Epithelial cell of esophagus (primary cell): Measurements from ENCODE around the gene PPP1R15B.

ENCODE experiments used
- DNase-seq: peaks from one replicate; pipeline ENCODE4 v3.0.0; 2010; ENCODE audit warnings: low read depth
- H3K4me3 ChIP-seq: 2 replicates; pipeline ENCODE4 v1.5.1; 2011; ENCODE audit warnings: mild to moderate bottlenecking, low read length, control low read depth
- TF ChIP-seq, protein P1 (sequence below): IDR thresholded peaks from 2 replicates; pipeline ENCODE4 v1.5.1; 2011; ENCODE audit warnings: low read depth, mild to moderate bottlenecking, low read length, control low read depth, inconsistent platforms; ENCODE audit not compliant: insufficient read depth; ENCODE audit errors: missing control alignments

PPP1R15B gene

DNA sequence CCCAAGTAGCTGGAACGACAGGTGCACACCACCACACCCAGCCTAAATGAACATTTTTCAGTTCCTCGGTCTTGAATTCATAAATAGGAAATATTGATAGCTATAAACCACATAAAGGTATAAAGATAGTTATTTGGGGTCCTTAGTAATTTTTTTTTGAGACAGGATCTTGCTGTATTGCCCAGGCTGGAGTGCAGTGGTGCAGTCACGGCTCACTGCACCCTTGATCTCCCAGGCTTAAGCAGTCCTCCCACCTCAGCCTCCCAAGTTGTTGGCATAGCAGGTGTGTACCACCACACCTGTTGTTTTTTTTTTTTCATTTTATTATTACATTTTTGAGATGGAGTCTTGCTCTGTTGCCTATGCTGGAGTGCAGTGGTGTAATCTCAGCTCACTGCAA lies 3.7 kb upstream of the PPP1R15B start:
- no peak for DNase-seq
- TF ChIP-seq, protein P1, sequence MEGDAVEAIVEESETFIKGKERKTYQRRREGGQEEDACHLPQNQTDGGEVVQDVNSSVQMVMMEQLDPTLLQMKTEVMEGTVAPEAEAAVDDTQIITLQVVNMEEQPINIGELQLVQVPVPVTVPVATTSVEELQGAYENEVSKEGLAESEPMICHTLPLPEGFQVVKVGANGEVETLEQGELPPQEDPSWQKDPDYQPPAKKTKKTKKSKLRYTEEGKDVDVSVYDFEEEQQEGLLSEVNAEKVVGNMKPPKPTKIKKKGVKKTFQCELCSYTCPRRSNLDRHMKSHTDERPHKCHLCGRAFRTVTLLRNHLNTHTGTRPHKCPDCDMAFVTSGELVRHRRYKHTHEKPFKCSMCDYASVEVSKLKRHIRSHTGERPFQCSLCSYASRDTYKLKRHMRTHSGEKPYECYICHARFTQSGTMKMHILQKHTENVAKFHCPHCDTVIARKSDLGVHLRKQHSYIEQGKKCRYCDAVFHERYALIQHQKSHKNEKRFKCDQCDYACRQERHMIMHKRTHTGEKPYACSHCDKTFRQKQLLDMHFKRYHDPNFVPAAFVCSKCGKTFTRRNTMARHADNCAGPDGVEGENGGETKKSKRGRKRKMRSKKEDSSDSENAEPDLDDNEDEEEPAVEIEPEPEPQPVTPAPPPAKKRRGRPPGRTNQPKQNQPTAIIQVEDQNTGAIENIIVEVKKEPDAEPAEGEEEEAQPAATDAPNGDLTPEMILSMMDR = no peak
- no peak overlapping the region for H3K4me3 ChIP-seq

DNA sequence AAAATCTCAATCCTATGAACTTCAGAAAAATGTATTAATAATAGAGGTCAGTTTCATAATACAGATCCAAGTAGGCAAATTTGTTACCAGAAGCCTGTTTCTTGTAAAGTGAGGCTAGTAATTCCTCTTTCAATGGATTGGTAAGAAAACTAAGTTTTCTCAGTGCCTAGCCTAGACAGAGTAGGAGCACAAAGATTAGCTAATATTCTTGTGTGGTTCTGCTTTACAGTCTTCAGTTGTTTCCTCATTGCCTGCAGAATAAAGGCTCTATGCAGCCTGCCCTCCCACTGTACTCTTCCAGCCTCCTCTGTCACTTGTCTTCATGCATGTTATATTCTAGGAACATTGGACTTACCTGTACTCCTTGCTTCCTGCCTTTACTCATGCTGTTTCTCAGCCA lies 2.4 kb upstream of the PPP1R15B start:
- no peak overlapping the region for H3K4me3 ChIP-seq
- DNase-seq = peak; percentile 40
- TF ChIP-seq, protein P1 = no peak

DNA sequence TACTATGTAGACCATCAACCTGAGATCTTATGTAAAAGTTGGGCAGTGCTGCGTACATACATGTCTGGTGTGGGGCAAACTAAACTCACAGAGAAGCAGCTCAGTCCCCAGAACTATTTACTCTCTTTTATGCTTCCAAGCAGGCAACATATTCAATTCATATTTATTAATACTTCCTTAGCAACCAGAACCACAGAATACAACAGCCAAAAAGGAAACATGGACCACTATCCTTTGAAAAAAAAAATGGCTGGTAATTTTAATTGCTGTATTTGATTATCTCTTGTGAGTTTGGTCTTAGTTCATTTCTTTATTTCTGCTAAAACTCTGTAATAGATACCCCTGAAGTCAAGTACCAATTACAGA lies 1.5 kb upstream of the PPP1R15B start:
- no peak for DNase-seq
- TF ChIP-seq, protein P1 = no peak
- no peak overlapping the region for H3K4me3 ChIP-seq

GRCh38 chr1:204410688-204411450 lies 748 bp downstream of the PPP1R15B start:
- TF ChIP-seq, protein P1 = no peak
- peak; percentile 53 for DNase-seq
- H3K4me3 ChIP-seq = peak overlapping the region; percentile 99

- no peak for DNase-seq
- TF ChIP-seq, protein P1 = no peak
- H3K4me3 ChIP-seq = peak overlapping the region; percentile 99
Observed at GRCh38 chr1:204409836-204410687, 1.6 kb downstream of the PPP1R15B start.

GRCh38 chr1:204409123-204409522 lies 2.5 kb downstream of the PPP1R15B start:
- DNase-seq = no peak
- TF ChIP-seq, protein P1 = no peak
- peak overlapping the region; percentile 99 for H3K4me3 ChIP-seq

- TF ChIP-seq, protein P1 = no peak
- no peak for DNase-seq
- peak overlapping the region; percentile 99 for H3K4me3 ChIP-seq
Observed at GRCh38 chr1:204408602-204409001, 3.0 kb downstream of the PPP1R15B start.
